NCI-H1417 (cell line): ENCODE measurements around the gene IP6K3.

Experiments used
- DNase-seq, 3 experiments: peaks; one replicate each; lab custom pipeline; 2025; lab: John Stamatoyannopoulos, UW

The IP6K3 gene

GRCh38 chr6:33705955-33706725 is 40.6 kb downstream of the IP6K3 start:
- DNase-seq, result no peak

- DNase-seq, result no peak
These were observed 41.3 kb downstream of the IP6K3 start for GRCh38 chr6:33705268-33705885.

DNA sequence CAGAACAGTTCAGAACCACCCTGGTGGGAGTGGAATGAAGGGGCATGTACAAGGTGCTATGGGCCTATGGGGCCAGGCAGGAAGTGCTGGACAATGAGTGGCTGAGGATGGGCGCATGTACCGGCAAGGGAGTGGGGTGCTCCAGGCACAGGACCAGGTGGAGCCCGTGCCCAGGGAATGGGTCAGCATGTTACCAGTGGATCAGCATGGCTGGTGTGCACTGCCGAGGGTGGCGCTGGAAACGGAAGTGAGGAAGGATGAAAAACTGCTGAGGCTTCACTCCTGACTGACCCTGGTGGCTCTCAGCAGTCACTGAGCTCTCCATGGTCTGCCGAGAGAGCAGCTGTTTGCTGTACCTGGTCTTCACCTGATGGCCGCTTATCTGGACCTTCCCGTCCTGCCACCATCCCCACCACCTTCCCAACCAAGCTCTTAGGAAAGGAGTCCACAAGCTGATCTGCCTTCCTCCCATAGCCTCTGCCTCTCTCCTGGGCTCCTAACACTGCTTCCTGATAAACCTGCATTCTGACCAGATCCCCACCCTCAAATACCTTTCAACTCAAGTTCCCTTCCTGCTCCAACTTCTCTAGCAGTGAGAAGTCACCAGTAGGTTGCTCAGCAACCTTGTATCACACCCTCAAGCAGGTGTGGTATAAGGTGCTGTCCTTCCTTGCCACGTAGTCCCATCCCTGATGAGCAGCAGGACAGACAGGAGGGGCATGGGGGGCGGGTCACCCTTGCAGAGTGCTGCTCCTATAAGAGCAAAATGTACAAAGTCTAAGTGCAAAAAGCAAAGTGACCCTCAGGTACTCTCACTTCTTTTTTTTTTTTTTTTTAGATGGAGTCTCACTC is 42.3 kb downstream of the IP6K3 start:
- no peak for DNase-seq

DNA sequence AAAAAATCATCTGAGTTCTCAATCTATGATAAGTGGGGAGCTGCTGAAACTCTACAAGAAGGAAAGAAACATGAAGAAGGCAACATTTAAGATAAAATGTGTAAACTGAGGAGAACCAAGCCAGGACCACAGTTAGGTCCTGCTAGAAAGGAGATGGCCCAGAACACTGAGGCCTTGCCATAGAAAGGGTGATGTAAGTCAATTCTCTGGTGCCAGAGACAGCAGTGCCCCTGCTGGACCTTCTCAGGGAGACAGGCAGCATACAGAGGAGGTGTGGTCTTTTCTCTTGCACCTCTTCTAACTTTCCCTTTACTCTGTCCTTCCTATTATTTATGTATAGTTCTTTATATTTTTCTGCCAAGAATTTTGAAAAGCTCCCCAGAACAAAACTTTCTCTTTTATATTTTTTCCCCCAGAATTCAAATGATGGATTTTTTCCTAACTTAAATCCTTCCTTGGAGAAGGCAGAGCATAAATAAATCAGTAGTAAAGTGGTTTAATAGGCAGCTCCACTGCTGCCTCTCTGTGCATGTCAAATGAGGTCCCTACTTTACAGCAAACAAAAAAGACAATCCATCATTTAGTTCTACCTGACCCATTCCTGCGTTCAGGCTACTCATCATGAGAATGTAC is 44.2 kb downstream of the IP6K3 start:
- DNase-seq, result peak in 2 of 3 experiments; percentile 24 to 27

DNA sequence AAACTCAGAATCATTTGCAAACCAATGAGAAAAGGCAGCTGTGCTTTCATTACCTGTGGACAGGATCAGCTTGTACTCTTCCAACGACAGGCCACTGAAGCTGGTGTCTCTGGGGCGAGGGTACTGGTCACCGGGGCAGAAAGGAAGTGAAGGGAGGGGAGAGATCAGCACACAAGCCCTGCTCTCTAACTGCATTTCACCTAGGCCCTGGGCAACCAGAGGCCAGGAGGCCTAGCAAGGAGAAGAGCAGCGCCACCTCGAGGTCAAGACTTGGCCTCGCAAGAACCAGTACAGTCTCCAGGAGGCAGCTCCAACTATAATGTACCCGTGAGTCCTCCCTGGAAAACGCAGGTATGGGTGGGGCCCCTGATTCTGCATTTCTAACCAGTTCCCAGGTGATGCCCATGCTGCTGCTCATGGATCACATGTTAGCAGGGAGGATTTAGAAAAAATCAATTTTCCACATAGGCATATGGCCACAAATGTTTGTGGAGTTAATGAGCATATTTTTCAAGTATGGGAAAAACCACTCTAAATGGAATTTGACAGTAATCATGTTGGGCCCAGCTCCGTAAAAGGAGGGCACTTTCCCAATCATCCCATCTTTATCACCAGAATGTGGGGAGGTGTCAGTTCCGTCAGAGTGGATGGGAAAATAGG is 46.2 kb downstream of the IP6K3 start:
- DNase-seq, result peak in 2 of 3 experiments; percentile 38 to 51

- no peak for DNase-seq
These were observed 47.0 kb downstream of the IP6K3 start for GRCh38 chr6:33699739-33700138.

DNA sequence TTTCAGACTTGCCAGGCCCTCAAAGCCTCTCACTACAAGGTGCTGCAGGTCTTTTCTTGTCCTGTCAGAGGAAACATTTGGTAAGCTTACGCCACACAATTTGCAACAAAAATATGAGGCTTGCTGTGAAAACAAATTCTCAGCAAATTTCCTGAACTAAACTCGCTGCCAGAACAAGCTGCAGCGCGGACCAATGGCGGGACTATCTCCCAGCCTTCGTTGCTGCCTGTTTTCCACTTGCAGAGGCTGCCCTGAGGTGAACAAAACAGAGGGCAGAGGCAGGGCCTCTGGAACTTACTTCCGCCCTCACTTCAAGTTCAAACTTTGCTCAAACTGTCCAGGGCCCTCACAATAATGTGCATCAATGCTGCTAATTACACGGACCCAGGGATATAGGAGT is 47.6 kb downstream of the IP6K3 start:
- DNase-seq, result no peak

DNA sequence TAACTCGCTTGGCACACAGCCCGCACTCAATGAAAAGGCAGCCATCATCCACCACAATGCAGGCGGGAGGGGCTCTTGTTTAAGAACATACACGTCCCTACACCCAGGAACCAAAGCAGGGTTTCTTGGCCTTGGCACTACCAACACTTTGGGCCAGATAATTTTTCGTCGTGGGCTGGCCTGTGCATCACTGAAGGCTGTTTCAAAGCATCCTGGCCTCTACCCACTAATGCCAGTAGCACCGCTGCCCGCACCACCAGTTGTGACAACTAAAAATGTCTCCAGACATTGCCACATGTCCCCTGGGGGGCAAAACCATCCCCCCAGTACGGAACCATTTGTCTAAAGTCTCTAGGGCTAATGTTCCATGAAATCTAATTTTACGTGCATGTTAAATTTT is 48.2 kb downstream of the IP6K3 start:
- no peak for DNase-seq

- DNase-seq, result no peak
These were observed 48.9 kb downstream of the IP6K3 start for GRCh38 chr6:33697845-33698244.

GRCh38 chr6:33696548-33697518 is 49.9 kb downstream of the IP6K3 start:
- peak; percentile 15 to 44 (median 24) for DNase-seq

GRCh38 chr6:33696076-33696475 is 50.6 kb downstream of the IP6K3 start:
- no peak for DNase-seq

- DNase-seq, result peak in 1 of 3 experiments; percentile 16
These were observed 51.2 kb downstream of the IP6K3 start for GRCh38 chr6:33695451-33695887.

DNA sequence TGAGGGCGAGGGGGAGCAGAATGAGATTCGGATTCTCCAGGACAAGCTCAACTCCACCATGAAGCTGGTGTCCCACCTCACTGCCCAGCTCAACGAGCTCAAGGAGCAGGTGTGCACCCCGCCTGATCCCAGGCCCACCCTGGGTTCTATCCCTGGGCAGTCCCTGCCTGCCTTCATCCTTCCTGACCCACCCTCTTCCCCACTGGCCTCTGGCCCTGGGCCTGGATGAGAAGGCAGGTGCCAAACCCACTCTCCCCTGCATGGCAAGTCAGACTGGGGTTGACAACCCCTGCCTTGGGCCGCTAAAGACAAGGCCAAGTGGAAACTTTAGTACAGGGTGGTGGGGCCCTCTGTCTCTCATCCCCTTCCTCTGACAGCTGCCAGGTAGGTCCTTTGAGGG is 51.7 kb downstream of the IP6K3 start:
- DNase-seq, result no peak

- peak in 1 of 3 experiments; percentile 51 for DNase-seq
These were observed 52.2 kb downstream of the IP6K3 start for GRCh38 chr6:33694401-33694931.

GRCh38 chr6:33693186-33694105 is 53.3 kb downstream of the IP6K3 start:
- DNase-seq, result no peak

DNA sequence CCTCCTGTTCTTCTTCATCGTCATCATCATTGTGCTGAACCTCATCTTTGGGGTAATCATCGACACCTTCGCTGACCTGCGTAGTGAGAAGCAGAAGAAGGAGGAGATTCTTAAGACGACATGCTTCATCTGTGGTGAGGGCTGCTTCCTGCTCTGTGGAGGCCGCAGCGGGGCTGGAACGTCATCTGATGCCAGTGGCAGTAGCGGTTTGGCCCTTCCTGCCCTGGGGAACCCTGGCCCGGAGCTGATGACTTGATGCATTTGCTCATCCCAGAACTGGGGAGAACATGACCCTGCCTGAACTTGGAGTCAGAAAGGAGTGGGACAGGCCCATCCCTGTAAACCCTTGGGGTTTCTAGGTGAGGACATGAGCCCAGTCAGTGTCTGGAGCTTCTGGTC is 53.9 kb downstream of the IP6K3 start:
- DNase-seq, result no peak

GRCh38 chr6:33692078-33692759 is 54.5 kb downstream of the IP6K3 start:
- no peak for DNase-seq

DNA sequence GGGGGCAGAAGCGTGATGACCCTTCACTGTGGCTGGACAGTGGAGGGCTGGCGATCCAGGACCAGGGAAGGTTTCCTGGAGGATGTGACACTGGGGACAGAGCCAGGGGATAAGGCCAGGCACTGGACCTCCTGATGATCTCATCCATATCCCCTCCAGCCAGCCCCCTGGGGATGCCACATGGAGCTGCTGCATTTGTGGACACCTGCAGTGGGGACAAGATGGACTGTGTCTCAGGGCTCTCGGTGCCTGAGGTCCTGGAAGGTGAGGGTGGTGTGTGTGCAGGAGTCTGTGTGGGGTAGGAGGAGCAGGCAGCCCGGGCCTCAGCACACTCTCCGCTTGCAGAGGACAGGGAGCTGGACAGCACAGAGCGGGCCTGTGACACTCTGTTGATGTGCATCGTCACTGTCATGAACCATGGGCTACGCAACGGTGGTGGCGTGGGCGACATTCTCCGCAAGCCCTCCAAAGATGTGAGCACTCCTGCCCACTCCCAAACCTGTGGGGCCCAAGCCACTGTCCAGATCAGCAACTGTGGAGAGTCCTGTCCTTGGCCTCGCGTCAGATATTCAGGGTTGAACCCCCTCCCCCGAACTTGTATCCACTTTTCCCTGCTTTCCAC is 55.1 kb downstream of the IP6K3 start:
- DNase-seq, result no peak
